Breast epithelium (tissue), 4 donors: ENCODE results near the gene ZNF816. TPM values are rescaled to one million over a fixed set of nuclear protein-coding genes. Genes with fewer than 3 reads are reported as not detected.

Experiments
- DNase-seq, 2 donors: peaks; one replicate each; pipeline ENCODE4 v3.0.0-alpha.2; 2019; ENCODE audit warnings: low spot score in 2 of 2
- H3K27ac ChIP-seq, 2 donors: fragments of 200-600 bp; sonication (generic) in 1 of 2; one replicate each; pipeline ENCODE4 v1.5.1; 2016 to 2019; ENCODE audit warnings: mild to moderate bottlenecking in 1 of 2
- H3K27me3 ChIP-seq, 2 donors: fragments of 200-600 bp; sonication (generic) in 1 of 2; one replicate each; pipeline versions ENCODE4 v1.5.1 to v1.6.0; 2017 to 2019; ENCODE audit warnings: control low read depth in 1 of 2, mild to moderate bottlenecking in 1 of 2
- H3K36me3 ChIP-seq: fragments of 200-600 bp; one replicate; pipeline ENCODE4 v1.5.1; 2019
- H3K4me1 ChIP-seq, 2 donors: fragments of 200-600 bp; sonication (generic); one replicate each; pipeline ENCODE4 v1.5.1; 2016 to 2019; ENCODE audit warnings: control low read depth in 1 of 2
- H3K4me3 ChIP-seq, 3 donors: fragments of 200-600 bp; sonication (generic); 1 replicate in 2 of 3; 2 replicates in 1 of 3; pipeline ENCODE4 v1.5.1; 2016 to 2019; ENCODE audit warnings: mild to moderate bottlenecking in 3 of 3, moderate library complexity in 2 of 3
- H3K9me3 ChIP-seq, 2 donors: fragments of 200-600 bp; sonication (generic) in 1 of 2; one replicate each; pipeline ENCODE4 v1.5.1; 2016 to 2019; ENCODE audit warnings: control low read depth in 1 of 2
- POLR2A ChIP-seq: fragments of 450-650 bp; IDR thresholded peaks from one replicate; pipeline ENCODE4 v1.6.1; 2016; ENCODE audit warnings: antibody characterized with exemption, mild to moderate bottlenecking, moderate library complexity
- POLR2AphosphoS5 ChIP-seq, 3 donors: sonication (generic); formaldehyde crosslinking; IDR thresholded peaks; one replicate each; pipeline ENCODE4 v1.6.1; 2017; ENCODE audit warnings: antibody characterized with exemption in 3 of 3
- intact Hi-C: fragments of 100-400 bp; cut with DNase I; formaldehyde crosslinking; loops from one replicate; pipeline ENCODE4 v1.15.1; 2023; ENCODE audit warnings: low total_unique reads
- total RNA-seq, 3 donors: library from RNA; depleted of rRNA; stranded (reverse); fragments of >200 nt; gene quantifications; one replicate each; pipeline ENCODE4 v1.1.0, GENCODE V29; 2016
- TF ChIP-seq, protein P1 (sequence below), 3 donors: fragments of 450-650 bp; IDR thresholded peaks; one replicate each; pipeline ENCODE4 v1.5.1; 2016 to 2017; ENCODE audit warnings: antibody characterized with exemption in 3 of 3, mild to moderate bottlenecking in 3 of 3, moderate library complexity in 3 of 3

The ZNF816 gene
- 10 to 100 TPM in 2 of 3 donors, 1 to 10 TPM in 1; 7.5 to 16.5 (median 15.1) TPM for total RNA-seq

DNA sequence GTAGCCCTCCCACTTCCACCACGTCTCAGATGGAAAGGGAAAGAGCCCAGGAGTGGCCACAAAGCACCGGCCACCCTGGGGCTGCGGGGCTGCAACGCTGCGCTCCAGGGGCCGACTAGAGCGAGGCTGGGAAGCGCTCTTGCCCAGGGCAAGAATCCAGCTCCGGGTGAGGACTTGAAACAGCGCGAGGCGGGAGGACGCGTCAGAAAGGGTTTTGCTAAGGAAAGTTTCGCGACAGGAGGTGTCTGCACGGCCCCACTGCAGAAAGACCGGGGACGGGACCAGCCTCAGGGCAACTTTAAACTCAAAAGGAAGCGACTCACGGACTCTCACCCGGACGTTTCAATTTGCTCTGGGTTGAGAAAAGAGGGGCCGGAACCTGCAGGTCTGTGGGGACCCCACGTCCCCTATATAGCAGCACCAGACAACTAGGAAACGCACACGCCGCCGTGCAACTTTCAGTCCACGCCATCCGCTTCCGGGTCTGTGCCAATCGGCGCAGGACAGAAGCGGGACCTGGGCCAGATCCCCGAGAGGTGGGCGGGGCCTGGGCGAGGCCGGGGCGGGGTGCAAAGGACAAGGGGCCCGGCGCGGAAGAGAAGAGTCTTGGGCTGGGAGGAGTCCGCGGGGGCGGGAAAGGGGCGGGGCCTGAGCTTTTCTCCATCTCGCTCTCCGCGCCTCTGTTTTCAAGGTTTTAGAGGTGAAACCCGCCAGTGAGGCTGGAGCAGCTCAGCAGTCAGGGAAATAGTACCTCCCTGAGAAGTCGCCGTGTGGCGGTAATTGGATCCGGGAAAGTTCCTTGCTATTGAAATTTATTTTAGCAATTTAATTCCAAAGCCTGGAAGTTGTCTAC, at the start of gene ZNF816:
Gene ZNF816, minus strand, starts transcription at position 488 of the 853 bp plus-strand sequence. CDS start 6,792 bp downstream, outside the sequence.
- no peaks in the 10 kb centered on the region for H3K27me3 ChIP-seq
- intact Hi-C loops, result no loop called here
- peaks cover 9 to 37% of the 10 kb centered on the region in 2 donors for H3K9me3 ChIP-seq
- peak within 1 kb of the TSS; percentile 67 to 79 (median 69) for H3K4me3 ChIP-seq
- no peaks in the 10 kb centered on the region for H3K36me3 ChIP-seq
- H3K27ac ChIP-seq, result peak within 1 kb of the TSS; percentile 80 to 82
- DNase-seq, result peak; percentile 97 to 99
- peak; percentile 36 to 73 (median 53) for TF ChIP-seq POLR2AphosphoS5 (IDR thresholded peaks at IDR 0.05)
- TF ChIP-seq POLR2A, result no peak
- TF ChIP-seq, protein P1, sequence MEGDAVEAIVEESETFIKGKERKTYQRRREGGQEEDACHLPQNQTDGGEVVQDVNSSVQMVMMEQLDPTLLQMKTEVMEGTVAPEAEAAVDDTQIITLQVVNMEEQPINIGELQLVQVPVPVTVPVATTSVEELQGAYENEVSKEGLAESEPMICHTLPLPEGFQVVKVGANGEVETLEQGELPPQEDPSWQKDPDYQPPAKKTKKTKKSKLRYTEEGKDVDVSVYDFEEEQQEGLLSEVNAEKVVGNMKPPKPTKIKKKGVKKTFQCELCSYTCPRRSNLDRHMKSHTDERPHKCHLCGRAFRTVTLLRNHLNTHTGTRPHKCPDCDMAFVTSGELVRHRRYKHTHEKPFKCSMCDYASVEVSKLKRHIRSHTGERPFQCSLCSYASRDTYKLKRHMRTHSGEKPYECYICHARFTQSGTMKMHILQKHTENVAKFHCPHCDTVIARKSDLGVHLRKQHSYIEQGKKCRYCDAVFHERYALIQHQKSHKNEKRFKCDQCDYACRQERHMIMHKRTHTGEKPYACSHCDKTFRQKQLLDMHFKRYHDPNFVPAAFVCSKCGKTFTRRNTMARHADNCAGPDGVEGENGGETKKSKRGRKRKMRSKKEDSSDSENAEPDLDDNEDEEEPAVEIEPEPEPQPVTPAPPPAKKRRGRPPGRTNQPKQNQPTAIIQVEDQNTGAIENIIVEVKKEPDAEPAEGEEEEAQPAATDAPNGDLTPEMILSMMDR (IDR thresholded peaks at IDR 0.05), result peak in 1 of 3 donors; percentile 8
- no peaks in the 10 kb centered on the region for H3K4me1 ChIP-seq

DNA sequence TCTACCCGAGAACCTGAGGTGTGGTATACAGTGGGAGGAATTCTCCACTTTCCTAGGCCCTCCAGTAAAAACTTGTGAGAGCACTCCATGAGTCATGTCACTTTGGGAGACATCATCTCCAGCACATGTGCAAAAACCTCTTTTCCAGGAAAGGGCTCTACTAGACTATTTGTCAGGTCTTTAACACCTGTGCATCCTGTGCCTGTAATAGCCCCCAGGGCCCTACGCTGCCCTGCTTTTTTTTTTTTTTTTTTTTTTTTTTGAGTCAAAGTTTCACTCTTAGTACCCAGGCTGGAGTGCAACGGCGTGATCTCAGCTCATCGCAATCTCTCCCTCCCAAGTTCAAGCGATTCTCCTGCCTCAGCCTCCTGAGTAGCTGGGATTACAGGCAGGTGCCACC, 49.3 kb upstream of the ZNF816 start:
- H3K9me3 ChIP-seq, result no peaks in the 10 kb centered on the region
- H3K4me1 ChIP-seq, result no peaks in the 10 kb centered on the region
- no peak overlapping the region for H3K4me3 ChIP-seq
- intact Hi-C loops, result no loop called here
- H3K27ac ChIP-seq, result no peak overlapping the region
- no peak for TF ChIP-seq POLR2AphosphoS5 (IDR thresholded peaks at IDR 0.05)
- no peak for TF ChIP-seq POLR2A
- TF ChIP-seq, protein P1 (IDR thresholded peaks at IDR 0.05), result no peak
- DNase-seq, result no peak
- no peaks in the 10 kb centered on the region for H3K36me3 ChIP-seq
- no peaks in the 10 kb centered on the region for H3K27me3 ChIP-seq

- no peak for DNase-seq
- TF ChIP-seq, protein P1 (IDR thresholded peaks at IDR 0.05), result no peak
- TF ChIP-seq POLR2AphosphoS5 (IDR thresholded peaks at IDR 0.05) (no peak), POLR2A (no peak)
- Histone ChIP-seq H3K9me3 (no peaks in the 10 kb centered on the region), H3K27ac (no peak overlapping the region), H3K4me3 (no peak overlapping the region), H3K36me3 (no peaks in the 10 kb centered on the region), H3K4me1 (no peaks in the 10 kb centered on the region), H3K27me3 (no peaks in the 10 kb centered on the region)
- intact Hi-C loops, result no loop called here
Observed at GRCh38 chr19:53010494-53010893, 47.8 kb upstream of the ZNF816 start.

DNA sequence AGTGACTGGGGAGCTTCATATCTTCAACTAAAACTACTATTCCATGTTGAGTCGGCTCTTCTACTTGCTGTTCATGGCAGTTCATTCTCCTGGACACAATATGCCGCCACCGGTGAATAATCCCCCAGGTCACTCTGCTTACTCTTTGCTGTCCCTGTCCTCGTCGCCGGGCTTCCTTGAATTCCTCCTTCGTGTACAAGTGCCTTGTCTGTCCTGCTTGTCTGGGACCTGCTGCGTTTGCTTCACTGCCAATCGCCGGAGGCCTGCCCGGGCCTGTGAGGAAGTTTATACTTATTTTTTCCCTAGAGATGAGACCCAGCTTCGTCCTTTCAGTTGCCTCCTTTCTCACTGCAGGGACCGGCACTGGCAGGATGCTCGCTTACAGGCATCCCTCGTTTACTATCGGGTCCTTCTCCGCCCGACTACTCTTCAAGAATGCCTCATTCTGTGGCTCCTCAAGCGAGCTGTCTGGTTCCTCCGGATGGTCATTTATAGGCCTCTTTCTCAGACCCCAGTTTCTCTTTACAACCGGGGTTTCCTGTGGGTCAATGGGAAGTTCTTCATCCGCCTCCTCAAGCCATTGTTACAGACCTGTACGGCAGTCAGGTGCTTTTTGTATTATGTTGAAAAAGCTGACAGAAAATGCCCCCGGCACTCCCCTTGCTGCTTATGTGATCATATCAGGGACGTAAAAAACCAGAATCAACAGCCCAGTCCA, 45.5 kb upstream of the ZNF816 start:
- Histone ChIP-seq H3K36me3 (no peaks in the 10 kb centered on the region), H3K4me1 (no peaks in the 10 kb centered on the region), H3K27me3 (no peaks in the 10 kb centered on the region), H3K4me3 (no peak overlapping the region), H3K27ac (no peak overlapping the region), H3K9me3 (peaks cover 0 to under 1% of the 10 kb centered on the region in 2 donors)
- intact Hi-C loops, result no loop called here
- no peak for DNase-seq
- TF ChIP-seq, protein P1 (IDR thresholded peaks at IDR 0.05), result no peak
- TF ChIP-seq POLR2A (no peak), POLR2AphosphoS5 (IDR thresholded peaks at IDR 0.05) (no peak)

DNA sequence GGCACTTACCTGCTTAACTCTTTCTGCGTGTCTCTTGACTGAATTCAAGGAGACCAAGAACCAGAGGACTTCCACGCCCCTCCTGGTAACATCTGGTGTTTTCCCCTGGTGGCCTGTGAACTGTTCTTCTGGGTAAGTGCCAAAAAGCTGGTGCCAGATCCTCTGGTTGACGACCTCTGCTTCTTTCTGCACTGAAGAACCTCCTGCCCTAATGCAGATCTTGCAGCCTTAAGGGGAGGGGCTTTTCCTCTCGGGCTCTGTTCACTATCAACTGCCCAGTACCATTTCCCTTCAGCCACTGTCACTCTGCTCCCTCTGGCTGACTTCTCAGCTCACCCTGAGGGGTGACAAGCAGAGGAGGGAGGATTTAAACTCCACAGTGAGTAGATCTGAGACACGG, 44.9 kb upstream of the ZNF816 start:
- no peaks in the 10 kb centered on the region for H3K36me3 ChIP-seq
- TF ChIP-seq, protein P1 (IDR thresholded peaks at IDR 0.05), result no peak
- TF ChIP-seq POLR2AphosphoS5 (IDR thresholded peaks at IDR 0.05), result no peak
- no peak for TF ChIP-seq POLR2A
- no peak for DNase-seq
- H3K4me1 ChIP-seq, result no peaks in the 10 kb centered on the region
- H3K27me3 ChIP-seq, result no peaks in the 10 kb centered on the region
- no peak overlapping the region for H3K4me3 ChIP-seq
- peaks cover 0 to 4% of the 10 kb centered on the region in 2 donors for H3K9me3 ChIP-seq
- intact Hi-C loops, result no loop called here
- H3K27ac ChIP-seq, result no peak overlapping the region
